ENCODE data around the gene CDH20. TPM values are rescaled to one million over a fixed set of nuclear protein-coding genes. Genes with fewer than 3 reads are reported as not detected.
A peak's percentile ranks its signal among the peaks of the same experiment; 100 is the strongest.

The CDH20 gene
- total RNA-seq, 1 donor from 2014 or later: not detected

DNA sequence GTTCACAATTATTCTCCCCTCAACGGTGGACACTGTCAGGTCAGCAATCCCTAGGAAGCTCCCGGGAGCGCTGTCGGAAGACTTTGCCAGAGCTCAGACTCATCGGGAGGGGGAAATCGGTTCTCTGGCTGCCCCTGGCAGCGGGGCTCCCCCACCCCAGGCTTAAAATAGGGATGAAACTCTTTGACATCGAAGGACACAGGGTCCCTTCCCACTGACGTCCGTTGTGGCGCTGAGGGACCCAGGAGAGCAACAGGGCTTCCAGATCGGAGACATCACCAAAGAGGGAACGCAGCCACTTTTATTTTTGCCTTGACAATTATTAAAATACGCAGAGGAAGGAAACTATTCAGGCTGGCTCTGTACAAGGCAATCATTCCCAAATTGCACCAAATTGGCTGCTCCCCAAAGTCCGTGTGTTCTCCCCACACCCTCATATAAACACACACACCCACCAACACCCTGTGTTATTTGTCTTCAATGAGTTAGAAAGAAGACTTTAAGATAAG lies 249.0 kb downstream of the CDH20 start:
- H3K4me3 ChIP-seq: peak overlapping the region; percentile 36 to 38
- H3K4me1 ChIP-seq: peaks cover 14% of the 10 kb centered on the region
- no peaks in the 10 kb centered on the region for H3K9me3 ChIP-seq
- TF ChIP-seq, protein P1, sequence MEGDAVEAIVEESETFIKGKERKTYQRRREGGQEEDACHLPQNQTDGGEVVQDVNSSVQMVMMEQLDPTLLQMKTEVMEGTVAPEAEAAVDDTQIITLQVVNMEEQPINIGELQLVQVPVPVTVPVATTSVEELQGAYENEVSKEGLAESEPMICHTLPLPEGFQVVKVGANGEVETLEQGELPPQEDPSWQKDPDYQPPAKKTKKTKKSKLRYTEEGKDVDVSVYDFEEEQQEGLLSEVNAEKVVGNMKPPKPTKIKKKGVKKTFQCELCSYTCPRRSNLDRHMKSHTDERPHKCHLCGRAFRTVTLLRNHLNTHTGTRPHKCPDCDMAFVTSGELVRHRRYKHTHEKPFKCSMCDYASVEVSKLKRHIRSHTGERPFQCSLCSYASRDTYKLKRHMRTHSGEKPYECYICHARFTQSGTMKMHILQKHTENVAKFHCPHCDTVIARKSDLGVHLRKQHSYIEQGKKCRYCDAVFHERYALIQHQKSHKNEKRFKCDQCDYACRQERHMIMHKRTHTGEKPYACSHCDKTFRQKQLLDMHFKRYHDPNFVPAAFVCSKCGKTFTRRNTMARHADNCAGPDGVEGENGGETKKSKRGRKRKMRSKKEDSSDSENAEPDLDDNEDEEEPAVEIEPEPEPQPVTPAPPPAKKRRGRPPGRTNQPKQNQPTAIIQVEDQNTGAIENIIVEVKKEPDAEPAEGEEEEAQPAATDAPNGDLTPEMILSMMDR (IDR thresholded peaks at IDR 0.05): no peak
- TF ChIP-seq POLR2A (IDR thresholded peaks at IDR 0.05) (no peak), POLR2AphosphoS5 (IDR thresholded peaks at IDR 0.05; ENCODE audit: insufficient read depth in 1 of 2, low read depth in 1 of 2) (peak in 1 of 2 donors; percentile 60)
- peak overlapping the region; percentile 40 for H3K27ac ChIP-seq
- H3K27me3 ChIP-seq: no peaks in the 10 kb centered on the region
- intact Hi-C loops (cut with DNase I): loop anchor here (2.0 kb wide), 1 partner anchor 313 kb away; no protein-coding TSS in a partner anchor
- DNase-seq (ENCODE audit: extremely low spot score in 2 of 2): no peak
- H3K36me3 ChIP-seq: no peaks in the 10 kb centered on the region

DNA sequence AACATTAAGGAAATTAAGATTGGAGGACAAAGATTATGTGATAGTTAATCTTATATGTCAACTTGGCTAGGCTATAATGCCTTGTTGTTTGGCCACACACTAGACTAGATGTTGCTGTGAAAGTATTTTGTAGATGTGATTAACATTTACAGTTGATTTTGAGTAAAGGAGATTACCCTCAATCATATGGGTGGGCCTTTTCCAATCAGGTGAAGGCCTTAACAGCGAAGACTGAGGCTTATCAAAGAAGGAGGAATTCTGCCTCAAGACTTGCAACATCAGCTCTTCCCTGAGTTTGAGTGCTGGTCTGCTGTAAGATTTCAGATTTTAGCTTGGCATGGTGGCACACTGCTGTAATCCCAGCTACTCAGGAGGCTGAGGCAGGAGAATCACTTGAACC lies 250.3 kb downstream of the CDH20 start:
- TF ChIP-seq, protein P1 (IDR thresholded peaks at IDR 0.05): no peak
- TF ChIP-seq POLR2A (IDR thresholded peaks at IDR 0.05) (no peak), POLR2AphosphoS5 (IDR thresholded peaks at IDR 0.05; ENCODE audit: insufficient read depth in 1 of 2, low read depth in 1 of 2) (no peak)
- no peaks in the 10 kb centered on the region for H3K27me3 ChIP-seq
- H3K27ac ChIP-seq: no peak overlapping the region
- H3K9me3 ChIP-seq: no peaks in the 10 kb centered on the region
- intact Hi-C loops (cut with DNase I): loop anchor here (2.0 kb wide), 1 partner anchor 311 kb away; no protein-coding TSS in a partner anchor
- H3K4me1 ChIP-seq: peaks cover 14% of the 10 kb centered on the region
- H3K4me3 ChIP-seq: no peak overlapping the region
- H3K36me3 ChIP-seq: no peaks in the 10 kb centered on the region
- DNase-seq (ENCODE audit: extremely low spot score in 2 of 2): no peak

DNA sequence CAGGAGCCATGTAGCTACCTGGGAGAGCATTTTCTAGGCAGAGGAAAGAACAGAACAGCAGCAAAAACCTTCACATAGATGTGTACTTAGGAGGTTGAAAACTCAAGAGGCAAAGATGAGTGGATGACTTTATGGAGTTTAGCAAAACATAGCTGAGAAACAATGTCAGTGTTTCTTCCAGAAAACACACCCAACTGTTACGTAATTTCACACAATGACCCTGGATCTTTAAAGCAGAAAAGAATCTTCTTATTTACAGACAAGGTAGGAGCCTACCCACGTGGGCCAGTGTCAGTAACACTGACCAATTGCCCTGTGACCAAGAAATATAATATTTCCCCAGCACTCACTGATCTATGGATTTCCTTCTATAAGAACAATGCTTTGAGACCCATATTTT lies 254.6 kb downstream of the CDH20 start:
- no peaks in the 10 kb centered on the region for H3K36me3 ChIP-seq
- no peak for TF ChIP-seq POLR2AphosphoS5 (IDR thresholded peaks at IDR 0.05; ENCODE audit: insufficient read depth in 1 of 2, low read depth in 1 of 2)
- no peak for TF ChIP-seq POLR2A (IDR thresholded peaks at IDR 0.05)
- intact Hi-C loops (cut with DNase I): no loop called here

DNA sequence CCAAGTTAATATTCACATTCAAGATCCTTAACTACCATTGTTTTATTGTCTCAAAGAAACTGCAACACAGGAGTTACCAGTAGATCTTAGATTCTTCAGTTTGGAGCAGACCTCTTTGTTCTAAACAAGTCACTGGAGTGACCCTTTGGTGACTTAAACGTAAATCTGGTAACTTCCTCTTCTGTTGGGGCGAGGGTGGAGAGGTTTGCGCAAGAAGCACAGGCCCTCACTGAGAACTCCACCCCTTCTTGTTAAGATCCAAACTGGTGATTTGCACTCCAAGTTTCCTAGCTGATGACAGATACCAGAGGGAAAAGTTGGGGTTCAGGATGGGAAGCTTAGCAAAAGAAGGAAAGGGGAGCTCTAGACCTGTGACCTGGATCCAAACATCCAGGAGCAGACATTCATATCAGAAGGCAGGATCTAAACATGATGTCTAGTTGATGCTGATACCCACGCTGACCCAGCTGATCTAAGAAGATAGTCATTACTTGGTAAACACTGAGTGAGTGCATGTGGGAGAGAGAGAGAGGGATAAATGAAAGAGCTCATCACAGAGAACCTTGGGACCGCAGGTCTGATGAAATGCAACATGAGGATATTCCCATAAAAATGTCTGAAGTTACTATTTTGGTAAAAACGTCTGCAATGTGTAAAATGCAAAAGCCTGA lies 256.0 kb downstream of the CDH20 start:
- DNase-seq (ENCODE audit: extremely low spot score in 2 of 2): no peak
- intact Hi-C loops (cut with DNase I): no loop called here

More for the DNA sequence above, 254.6 kb downstream of the CDH20 start:
- H3K4me3 ChIP-seq: no peak overlapping the region
- no peaks in the 10 kb centered on the region for H3K27me3 ChIP-seq
- H3K9me3 ChIP-seq: no peaks in the 10 kb centered on the region
- no peak for DNase-seq (ENCODE audit: extremely low spot score in 2 of 2)
- peaks cover 12% of the 10 kb centered on the region for H3K4me1 ChIP-seq
- no peak overlapping the region for H3K27ac ChIP-seq

DNA sequence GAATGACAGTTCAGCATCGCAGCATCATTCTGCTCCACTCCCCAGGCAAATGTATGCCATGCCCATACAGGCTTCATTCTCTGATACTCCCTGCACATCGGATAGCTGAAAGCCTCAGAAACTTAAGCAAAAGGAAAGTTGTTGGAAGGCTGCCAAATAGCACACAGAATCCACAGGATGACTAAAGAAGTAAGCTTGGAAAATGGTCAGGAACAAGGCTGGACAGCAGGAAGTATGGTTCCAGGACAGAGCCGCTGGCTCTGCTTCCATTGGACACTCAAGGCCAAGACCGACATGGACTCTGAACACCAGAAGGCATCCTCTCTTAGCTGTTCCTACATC lies 256.5 kb downstream of the CDH20 start:
- Histone ChIP-seq H3K4me1 (peaks cover 12% of the 10 kb centered on the region), H3K36me3 (no peaks in the 10 kb centered on the region), H3K4me3 (no peak overlapping the region), H3K27me3 (no peaks in the 10 kb centered on the region), H3K27ac (peak overlapping the region; percentile 28), H3K9me3 (no peaks in the 10 kb centered on the region)
- DNase-seq (ENCODE audit: extremely low spot score in 2 of 2): no peak
- TF ChIP-seq POLR2A (IDR thresholded peaks at IDR 0.05) (no peak), POLR2AphosphoS5 (IDR thresholded peaks at IDR 0.05; ENCODE audit: insufficient read depth in 1 of 2, low read depth in 1 of 2) (no peak)
- TF ChIP-seq, protein P1 (IDR thresholded peaks at IDR 0.05): no peak
- intact Hi-C loops (cut with DNase I): no loop called here

More for the DNA sequence above, 256.0 kb downstream of the CDH20 start:
- Histone ChIP-seq H3K27ac (peak overlapping the region; percentile 28), H3K4me3 (no peak overlapping the region), H3K36me3 (no peaks in the 10 kb centered on the region), H3K9me3 (no peaks in the 10 kb centered on the region), H3K4me1 (peaks cover 12% of the 10 kb centered on the region), H3K27me3 (no peaks in the 10 kb centered on the region)
- TF ChIP-seq POLR2AphosphoS5 (IDR thresholded peaks at IDR 0.05; ENCODE audit: insufficient read depth in 1 of 2, low read depth in 1 of 2) (no peak), POLR2A (IDR thresholded peaks at IDR 0.05) (no peak)
- TF ChIP-seq, protein P1 (IDR thresholded peaks at IDR 0.05): no peak

Data from vagina (tissue), 2 donors.